Activated CD4-positive, alpha-beta T cell treated with anti-CD3 and anti-CD28 coated beads, Interleukin-10, Interleukin-2, amounts not matched to agents 100 ng/mL and 50 ng/mL, durations not matched to agents 16 hours and 8 hours (primary cell): Measurements from ENCODE around the gene TM2D1.
A peak's percentile ranks its signal among the peaks of the same experiment; 100 is the strongest.

ENCODE experiments used
- DNase-seq: peaks from one replicate; pipeline ENCODE4 v3.0.0-alpha.2; 2020

The TM2D1 gene

DNA sequence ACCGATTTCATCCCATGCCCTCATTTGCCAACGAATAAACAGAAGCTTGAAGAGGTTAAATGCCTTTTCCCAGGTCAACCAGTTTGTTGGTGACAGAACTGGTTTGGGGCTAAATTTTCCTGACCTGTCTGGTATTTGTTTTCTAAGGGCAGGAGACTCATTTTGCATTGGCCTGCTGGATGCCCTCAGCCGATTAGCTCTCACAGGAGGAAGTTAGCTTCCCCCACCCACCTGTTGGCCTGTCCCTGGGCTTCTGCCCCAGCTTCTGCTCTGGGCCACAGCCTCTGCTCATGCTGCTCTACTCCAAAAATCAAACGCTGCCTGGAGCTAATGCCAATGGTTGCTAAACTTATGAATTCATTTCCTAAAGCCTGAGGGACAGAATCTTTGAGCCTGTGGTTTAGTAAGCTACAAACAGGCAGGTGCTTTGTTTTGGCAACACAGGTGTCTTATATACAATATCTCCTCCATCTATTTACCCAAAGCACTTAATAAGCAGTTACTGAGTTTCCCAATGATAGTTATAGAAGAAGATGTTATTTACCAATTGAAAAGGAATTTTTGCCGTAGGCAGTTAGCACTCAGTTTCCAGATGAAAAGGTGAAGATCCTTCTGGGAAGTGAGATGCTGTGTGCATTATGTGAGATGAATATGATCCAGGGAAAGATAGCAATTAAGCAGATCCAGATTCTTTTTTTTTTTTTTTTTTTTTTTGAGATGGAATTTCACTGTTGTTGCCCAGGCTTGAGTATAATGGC lies 82.3 kb downstream of the TM2D1 start:
- DNase-seq: no peak

DNA sequence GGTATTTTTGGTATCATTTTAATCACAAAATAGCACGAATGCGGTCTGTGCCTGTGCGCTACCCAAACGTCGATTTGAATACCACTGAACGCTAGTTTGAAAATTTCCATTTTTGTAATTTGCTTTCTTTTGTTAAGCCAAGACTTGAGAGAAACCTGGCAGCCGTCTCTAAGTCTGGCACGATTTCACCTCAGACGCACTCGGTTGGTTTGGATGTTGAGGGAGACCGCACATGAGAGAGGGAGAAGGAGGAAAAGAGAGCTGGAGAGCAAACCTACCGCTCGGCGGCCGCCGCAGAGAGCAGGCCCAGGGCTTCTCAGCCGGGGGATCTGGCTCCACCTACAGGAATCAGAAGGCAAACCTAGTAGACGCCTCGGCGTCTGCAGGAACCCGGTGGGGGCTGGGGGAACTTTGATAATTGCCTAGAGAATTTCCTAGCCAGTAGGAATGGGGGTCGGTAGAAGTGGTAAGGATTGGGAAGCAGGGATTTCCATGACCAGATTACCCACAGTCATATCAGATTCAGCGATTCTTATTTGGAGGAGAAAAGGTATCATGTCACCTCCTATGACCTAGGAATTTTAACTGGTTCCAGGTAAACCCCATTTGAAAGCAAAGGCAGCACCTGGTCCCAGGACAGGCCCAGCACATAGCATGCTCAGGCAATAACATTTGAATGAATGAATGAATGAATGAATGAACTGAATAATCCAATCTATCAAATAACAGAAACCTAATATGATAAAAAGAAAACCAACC lies 83.2 kb downstream of the TM2D1 start:
- peak; percentile 77 for DNase-seq

DNA sequence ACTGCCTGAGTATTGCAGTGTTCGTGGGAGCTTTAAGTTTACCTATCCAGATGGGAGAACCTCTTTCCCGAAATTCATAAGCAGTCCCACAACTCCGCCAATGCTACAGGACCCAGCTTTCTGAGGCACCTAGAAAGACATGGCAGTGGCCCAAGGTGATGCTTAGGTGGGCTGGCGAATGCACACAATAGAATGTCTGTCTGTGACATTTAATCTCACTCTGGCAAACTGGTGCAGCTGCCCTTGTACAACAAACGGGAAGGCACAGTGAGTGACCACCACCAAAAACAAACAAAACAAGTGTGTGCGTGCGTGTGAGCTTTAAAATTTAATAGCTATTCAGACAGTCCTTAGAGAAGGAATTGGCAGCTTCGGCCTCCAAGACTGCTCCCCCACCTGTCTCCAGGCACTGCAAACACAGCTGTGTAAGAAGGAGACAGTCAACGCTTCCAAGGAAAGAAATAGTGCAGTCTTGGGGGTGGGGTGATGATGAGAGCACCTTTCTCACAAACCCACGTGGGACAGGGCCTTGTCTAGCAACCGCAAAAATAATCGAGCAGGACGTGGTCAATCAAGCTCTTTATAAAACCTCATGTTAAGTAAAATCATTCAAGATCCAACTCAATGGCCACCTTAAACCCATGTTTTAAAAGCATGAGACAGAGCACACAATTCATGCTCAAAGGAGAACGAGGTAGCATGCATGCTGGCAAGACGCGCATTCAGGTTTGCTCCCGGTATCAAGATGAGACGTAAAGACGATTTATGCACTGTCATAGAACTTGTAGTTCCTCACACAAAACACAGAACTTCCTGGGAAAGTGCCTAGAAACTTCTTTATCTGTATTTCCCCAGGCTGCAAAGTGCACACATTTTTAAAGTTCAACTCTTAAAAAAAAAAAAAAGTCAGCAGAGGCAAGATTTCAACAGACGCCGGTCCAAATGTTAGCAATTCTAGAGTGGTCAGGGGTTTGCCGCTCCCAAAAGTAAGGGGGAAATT lies 84.1 kb downstream of the TM2D1 start:
- no peak for DNase-seq

DNA sequence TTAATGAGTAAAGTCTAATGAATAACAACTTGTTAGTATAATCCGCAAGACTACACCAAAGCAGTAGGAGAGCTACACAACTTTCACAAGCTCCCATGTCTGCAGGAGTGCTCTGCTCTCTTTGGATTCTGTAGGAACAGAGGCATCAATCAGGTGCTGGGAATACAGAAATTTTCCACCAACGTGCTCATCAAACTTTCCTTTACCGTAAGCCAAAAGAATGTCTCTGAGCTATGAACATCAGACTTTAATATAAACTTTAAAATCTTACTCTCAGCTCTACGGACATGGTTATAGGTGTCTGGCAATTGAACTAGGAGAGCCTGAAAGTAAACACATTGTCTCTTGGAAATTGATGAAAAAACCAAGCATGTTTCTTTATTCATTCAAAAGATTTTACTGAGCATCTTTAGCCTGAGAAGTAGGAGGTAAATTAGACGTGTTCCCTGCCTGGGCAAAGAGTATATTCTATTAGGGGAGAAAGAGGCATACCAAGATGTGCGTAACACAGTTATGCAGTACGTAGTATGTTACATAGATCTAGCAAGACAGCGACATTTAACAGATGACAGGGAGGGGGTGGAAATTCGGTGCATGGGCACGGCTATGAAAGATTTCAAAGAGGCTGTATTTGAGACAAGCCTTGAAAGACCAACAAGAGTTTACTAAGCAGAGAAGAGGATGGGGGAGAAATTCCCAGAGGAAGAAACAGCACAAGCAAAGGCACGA lies 85.2 kb downstream of the TM2D1 start:
- no peak for DNase-seq

DNA sequence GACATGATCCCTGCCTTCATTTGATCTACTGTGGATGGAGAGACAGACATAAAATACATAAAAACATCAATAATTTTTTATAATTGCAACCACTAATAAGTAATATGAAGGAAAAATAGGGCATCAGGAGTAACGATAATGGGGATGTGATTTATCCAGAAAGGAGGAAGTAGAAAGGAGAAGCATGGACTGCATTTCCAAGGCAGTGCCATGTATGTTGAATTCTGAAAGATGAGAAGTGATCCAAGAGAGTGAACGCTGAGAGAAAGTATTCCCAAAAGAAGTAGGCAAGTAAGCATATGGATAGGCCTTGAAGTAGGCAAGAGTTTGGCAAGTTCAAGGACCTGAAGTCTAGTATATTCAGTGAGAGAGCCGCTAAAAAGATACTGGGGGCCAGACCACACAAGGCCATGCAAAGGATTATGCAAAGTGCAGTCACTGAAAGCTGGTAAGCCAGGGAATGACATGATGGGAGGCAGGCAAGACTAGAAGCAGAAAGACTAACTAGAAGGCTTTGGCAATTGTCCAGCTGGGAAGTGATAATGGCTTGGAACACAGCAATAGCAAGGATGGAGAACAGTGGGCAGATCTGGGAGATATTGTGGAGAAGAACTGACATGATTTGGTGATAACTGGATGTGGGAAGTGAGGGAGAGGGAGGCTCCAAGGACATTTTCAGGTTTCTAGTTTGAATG lies 85.9 kb downstream of the TM2D1 start:
- DNase-seq: no peak

DNA sequence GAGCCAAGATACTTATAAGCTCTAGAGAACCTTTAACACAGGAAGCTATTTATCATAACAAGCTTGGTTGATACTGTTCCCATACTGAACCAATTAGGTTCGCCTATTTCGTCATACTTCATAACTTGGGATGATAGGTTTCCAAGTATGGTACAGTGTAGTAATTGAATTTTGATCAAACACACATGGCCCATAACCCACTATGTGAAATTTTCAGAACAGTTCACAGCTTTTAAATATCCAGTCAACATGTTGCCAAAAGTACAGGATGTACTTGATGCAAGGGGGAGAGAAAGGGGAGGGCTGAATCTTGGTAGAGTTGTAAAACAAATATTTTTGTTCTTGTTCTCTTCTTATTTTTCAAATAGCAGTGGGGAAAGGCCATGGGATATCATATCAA lies 86.6 kb downstream of the TM2D1 start:
- no peak for DNase-seq

DNA sequence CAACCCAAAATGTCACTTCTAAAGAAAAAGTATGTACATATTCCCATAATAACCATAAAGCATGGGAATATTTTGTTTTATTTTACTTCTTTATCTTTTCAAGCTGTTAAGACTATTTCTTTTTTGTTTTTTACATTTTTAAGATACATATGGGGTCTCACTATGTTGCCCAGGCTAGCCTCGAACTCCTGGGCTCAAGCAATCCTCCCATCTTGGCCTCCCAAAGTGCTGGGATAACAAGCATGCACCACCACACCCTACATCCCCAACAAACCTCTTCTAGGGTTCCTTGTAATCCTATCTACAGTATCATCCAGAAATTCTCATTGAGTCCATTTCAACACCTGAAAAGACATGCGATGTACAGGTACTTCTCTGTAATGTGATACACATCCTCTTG lies 87.5 kb downstream of the TM2D1 start:
- DNase-seq: no peak

DNA sequence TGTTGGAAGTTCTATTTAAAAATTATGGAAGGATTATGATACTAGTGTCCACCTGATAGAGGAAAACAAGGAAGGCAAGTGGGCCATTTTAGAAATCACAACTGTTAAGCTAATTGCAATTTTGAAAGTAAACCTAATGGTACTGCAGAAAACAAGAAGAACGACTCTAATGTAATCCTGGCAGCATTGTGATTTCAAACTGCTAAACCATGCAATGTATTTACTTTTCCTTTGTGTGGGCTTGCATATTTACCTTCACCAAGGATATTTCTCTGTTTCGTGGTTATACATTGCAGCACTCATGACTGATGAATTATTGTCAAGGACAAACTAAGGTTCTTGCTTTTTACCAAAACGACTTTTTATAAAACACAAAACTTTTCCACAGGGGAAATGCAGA lies 88.1 kb downstream of the TM2D1 start:
- no peak for DNase-seq

DNA sequence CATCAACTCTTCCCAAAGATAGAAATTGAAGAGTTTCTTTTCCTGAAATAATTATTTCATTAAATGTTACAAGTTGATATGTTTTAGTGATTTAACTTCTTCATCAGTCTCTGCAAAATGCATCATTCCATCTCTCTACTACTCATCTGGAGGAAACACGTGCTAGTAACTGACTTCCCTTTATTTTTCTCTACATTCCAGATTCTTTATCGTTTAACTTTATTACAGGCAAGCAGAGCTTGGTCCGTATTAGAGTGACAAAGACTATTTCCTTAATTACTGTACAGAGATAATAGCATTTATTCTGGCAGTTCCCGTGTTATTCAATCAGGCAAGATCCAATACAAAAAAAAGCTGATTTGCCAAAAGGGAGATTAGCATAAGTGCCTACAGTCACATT lies 88.6 kb downstream of the TM2D1 start:
- no peak for DNase-seq

DNA sequence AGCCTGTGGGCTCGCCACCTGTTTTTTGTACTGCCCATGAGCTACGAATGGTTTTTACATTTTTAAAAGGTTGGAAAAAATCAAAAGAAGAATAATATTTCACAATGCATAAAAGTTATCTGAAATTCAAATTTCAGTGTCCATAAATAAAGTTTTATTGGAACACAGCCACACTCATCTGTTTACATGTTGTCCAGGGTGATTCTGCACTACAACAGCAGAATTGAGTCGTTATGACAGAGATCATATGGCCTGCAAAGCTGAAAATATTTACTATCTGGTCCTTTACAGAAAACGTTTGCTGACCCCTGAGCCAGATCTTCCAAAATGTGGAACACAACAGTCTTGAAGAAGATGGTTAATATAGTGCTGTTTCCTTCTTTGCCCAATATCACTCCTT lies 89.4 kb downstream of the TM2D1 start:
- no peak for DNase-seq

DNA sequence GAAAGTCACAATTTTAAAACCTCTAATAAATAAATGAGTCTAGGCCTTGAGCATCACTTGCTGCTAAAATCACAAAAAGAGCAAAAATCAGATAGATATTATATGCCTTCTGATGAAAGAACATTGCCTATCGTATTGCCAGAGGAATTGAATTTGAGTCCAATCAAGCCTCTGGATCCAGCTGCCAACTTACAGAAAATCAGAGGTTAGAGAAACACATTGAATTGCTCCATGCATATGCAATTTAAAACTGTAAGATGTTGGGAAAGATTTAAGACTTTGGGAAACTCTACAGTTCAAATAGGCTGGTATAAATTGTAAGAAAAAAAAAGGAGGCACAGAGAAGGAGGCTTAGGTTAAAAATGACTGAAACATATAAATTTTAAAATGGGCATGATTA lies 93.5 kb downstream of the TM2D1 start:
- no peak for DNase-seq
